H1 (cell line): ENCODE measurements around the gene RHBDD1.

ENCODE experiments used
- FOSL1 ChIP-seq: IDR thresholded peaks from 2 replicates; pipeline ENCODE4 v1.6.1; 2011; ENCODE audit warnings: mild to moderate bottlenecking, low read depth, low read length, moderate library complexity; ENCODE audit not compliant: insufficient read depth
- POLR2AphosphoS5 ChIP-seq: IDR thresholded peaks from 2 replicates; pipeline ENCODE4 v1.6.1; 2011; ENCODE audit warnings: low read depth, low read length
- RXRA ChIP-seq: IDR thresholded peaks from 2 replicates; pipeline ENCODE4 v1.6.1; 2011; ENCODE audit warnings: low read depth, mild to moderate bottlenecking, low read length, moderate library complexity; ENCODE audit not compliant: insufficient read depth
- SIN3A ChIP-seq, 2 experiments: IDR thresholded peaks in 1 of 2; conservative IDR thresholded peaks in 1 of 2; 2 replicates each; pipeline ENCODE4 v1.6.1; 2011 to 2012; ENCODE audit warnings: low read length in 2 of 2, improper control_type of control experiment in 1 of 2, low read depth in 1 of 2, mild to moderate bottlenecking in 1 of 2
- ZNF274 ChIP-seq: IDR thresholded peaks from 2 replicates; pipeline ENCODE4 v1.7.0; 2012; ENCODE audit warnings: low read length, borderline replicate concordance; ENCODE audit errors: extremely low read depth
- TF ChIP-seq, protein P1 (sequence below), 3 experiments: IDR thresholded peaks; 1 replicate in 2 of 3; 2 replicates in 1 of 3; pipeline versions ENCODE4 v1.5.1 to v1.6.1; 2011; ENCODE audit warnings: low read length in 3 of 3, mild to moderate bottlenecking in 3 of 3, inconsistent platforms in 2 of 3, low read depth in 1 of 3, moderate library complexity in 1 of 3; ENCODE audit not compliant: insufficient read depth in 1 of 3; ENCODE audit errors: control extremely low read depth in 1 of 3
- TF ChIP-seq, protein P2 (sequence below): IDR thresholded peaks from 2 replicates; pipeline ENCODE4 v1.6.1; 2012; ENCODE audit warnings: inconsistent platforms

DNA sequence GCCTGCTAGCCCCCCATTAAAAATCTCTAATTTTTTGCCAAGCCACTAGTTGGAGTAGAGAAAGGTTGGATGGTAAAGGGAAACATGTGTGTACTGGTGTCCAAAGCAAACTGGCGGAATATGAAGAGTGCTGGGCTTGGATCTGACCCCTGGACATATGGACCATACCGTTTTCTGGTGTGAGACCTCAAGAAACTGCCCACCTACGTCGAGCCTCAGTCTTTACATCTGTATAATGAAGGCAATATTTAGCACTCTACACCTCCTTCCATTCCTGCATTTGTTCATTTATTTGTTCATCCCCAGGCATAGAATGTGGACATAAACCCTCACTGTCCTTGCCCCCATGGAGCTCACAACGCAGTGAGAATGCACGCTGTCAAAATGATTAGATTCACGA lies 142.4 kb downstream of the RHBDD1 start:
- TF ChIP-seq, protein P1, sequence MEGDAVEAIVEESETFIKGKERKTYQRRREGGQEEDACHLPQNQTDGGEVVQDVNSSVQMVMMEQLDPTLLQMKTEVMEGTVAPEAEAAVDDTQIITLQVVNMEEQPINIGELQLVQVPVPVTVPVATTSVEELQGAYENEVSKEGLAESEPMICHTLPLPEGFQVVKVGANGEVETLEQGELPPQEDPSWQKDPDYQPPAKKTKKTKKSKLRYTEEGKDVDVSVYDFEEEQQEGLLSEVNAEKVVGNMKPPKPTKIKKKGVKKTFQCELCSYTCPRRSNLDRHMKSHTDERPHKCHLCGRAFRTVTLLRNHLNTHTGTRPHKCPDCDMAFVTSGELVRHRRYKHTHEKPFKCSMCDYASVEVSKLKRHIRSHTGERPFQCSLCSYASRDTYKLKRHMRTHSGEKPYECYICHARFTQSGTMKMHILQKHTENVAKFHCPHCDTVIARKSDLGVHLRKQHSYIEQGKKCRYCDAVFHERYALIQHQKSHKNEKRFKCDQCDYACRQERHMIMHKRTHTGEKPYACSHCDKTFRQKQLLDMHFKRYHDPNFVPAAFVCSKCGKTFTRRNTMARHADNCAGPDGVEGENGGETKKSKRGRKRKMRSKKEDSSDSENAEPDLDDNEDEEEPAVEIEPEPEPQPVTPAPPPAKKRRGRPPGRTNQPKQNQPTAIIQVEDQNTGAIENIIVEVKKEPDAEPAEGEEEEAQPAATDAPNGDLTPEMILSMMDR (IDR thresholded peaks at IDR 0.05; ENCODE audit: control extremely low read depth in 1 of 3, insufficient read depth in 1 of 3, low read depth in 1 of 3, low read length in 3 of 3): no peak
- TF ChIP-seq ZNF274: no peak
- no peak for TF ChIP-seq RXRA
- no peak for TF ChIP-seq POLR2AphosphoS5
- no peak for TF ChIP-seq FOSL1
- TF ChIP-seq SIN3A (conservative IDR thresholded peaks at IDR 0.05 in 1 of 2, IDR thresholded peaks at IDR 0.05 in 1 of 2; ENCODE audit: low read depth in 1 of 2, low read length in 2 of 2): no peak
- TF ChIP-seq, protein P2, sequence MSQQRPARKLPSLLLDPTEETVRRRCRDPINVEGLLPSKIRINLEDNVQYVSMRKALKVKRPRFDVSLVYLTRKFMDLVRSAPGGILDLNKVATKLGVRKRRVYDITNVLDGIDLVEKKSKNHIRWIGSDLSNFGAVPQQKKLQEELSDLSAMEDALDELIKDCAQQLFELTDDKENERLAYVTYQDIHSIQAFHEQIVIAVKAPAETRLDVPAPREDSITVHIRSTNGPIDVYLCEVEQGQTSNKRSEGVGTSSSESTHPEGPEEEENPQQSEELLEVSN: no peak
